IMR-90 (cell line): Measurements from ENCODE around the gene PPFIA1. TPM values are rescaled to one million over a fixed set of nuclear protein-coding genes. Genes with fewer than 3 reads are reported as not detected.

Source experiments
- ATAC-seq: fragments of 200-7000 bp; cut with Tn5 transposase; 2 replicates; pipeline ENCODE4 v1.9.1; 2020; ENCODE audit warnings: low read depth, mild to moderate bottlenecking, moderate library complexity
- BruUV-seq: library from RNA; stranded (reverse); fragments of 400-500 nt; replicated peaks from 2 replicates; lab custom pipeline; 2021; lab: Mats Ljungman, UMichigan
- CTCF ChIA-PET: fragments of 300-600 bp; formaldehyde crosslinking; extraction: SDS; loops from one replicate; lab custom pipeline; 2021; ENCODE audit warnings: antibody characterized with exemption; lab: Yijun Ruan, JAX
- POLR2A ChIA-PET: fragments of 300-600 bp; sonication (Branson Sonifier 250); formaldehyde crosslinking; loops from one replicate; lab custom pipeline; 2022; ENCODE audit warnings: antibody characterized with exemption; ENCODE audit not compliant: unreplicated experiment; lab: Charles Lee
- DNase-seq: peaks from one replicate; pipeline ENCODE4 v3.0.0; 2013
- H2AFZ ChIP-seq: replicated peaks from 2 replicates; pipeline ENCODE3; 2013; ENCODE audit warnings: low read length, mild to moderate bottlenecking; ENCODE audit not compliant: poor library complexity
- H2AK5ac ChIP-seq: 2 replicates; pipeline ENCODE4 v1.6.1; 2013; ENCODE audit warnings: low read depth, low read length, inconsistent platforms
- H2AK9ac ChIP-seq: replicated peaks from 2 replicates; pipeline ENCODE3; 2013; ENCODE audit warnings: mild to moderate bottlenecking, low read depth, low read length, moderate library complexity; ENCODE audit not compliant: poor library complexity
- H2BK120ac ChIP-seq: 2 replicates; pipeline ENCODE4 v1.6.1; 2013; ENCODE audit warnings: low read depth, low read length, inconsistent platforms
- H2BK15ac ChIP-seq: 3 replicates; pipeline ENCODE4 v1.6.1; 2013; ENCODE audit warnings: low read depth, low read length, inconsistent platforms
- H2BK20ac ChIP-seq: 2 replicates; pipeline ENCODE4 v1.6.1; 2013; ENCODE audit warnings: low read depth, mild to moderate bottlenecking, inconsistent platforms, low read length, moderate library complexity
- H2BK5ac ChIP-seq: 2 replicates; pipeline ENCODE4 v1.6.1; 2013; ENCODE audit warnings: mild to moderate bottlenecking, low read depth, low read length, inconsistent platforms; ENCODE audit not compliant: poor library complexity, severe bottlenecking
- H3K14ac ChIP-seq: replicated peaks from 2 replicates; pipeline ENCODE4 v1.6.1; 2013; ENCODE audit warnings: low read depth, low read length, inconsistent platforms
- H3K18ac ChIP-seq: 2 replicates; pipeline ENCODE4 v1.6.1; 2013; ENCODE audit warnings: low read depth, low read length, control low read depth
- H3K23ac ChIP-seq: 2 replicates; pipeline ENCODE4 v1.6.1; 2013; ENCODE audit warnings: low read depth, low read length, inconsistent platforms
- H3K27ac ChIP-seq: 2 replicates; pipeline ENCODE4 v1.5.1; 2013; ENCODE audit warnings: mild to moderate bottlenecking, control low read depth, low read length; ENCODE audit not compliant: insufficient read depth
- H3K27me3 ChIP-seq: 2 replicates; pipeline ENCODE4 v1.6.1; 2013; ENCODE audit warnings: low read length; ENCODE audit not compliant: control insufficient read depth, insufficient read depth
- H3K36me3 ChIP-seq: 2 replicates; pipeline ENCODE4 v1.6.1; 2013; ENCODE audit warnings: low read length, mixed read lengths; ENCODE audit not compliant: control insufficient read depth, insufficient read depth
- H3K4ac ChIP-seq: 2 replicates; pipeline ENCODE4 v1.6.1; 2013; ENCODE audit warnings: low read depth, low read length, inconsistent platforms
- H3K4me1 ChIP-seq: 2 replicates; pipeline ENCODE4 v1.6.1; 2013; ENCODE audit warnings: low read length, mixed read lengths; ENCODE audit not compliant: control insufficient read depth, insufficient read depth
- H3K4me2 ChIP-seq: 2 replicates; pipeline ENCODE4 v1.6.1; 2013; ENCODE audit warnings: low read depth, mild to moderate bottlenecking, control low read depth, low read length, moderate library complexity
- H3K4me3 ChIP-seq: 2 replicates; pipeline ENCODE4 v1.5.1; 2013; ENCODE audit warnings: low read depth, mild to moderate bottlenecking, control low read depth, low read length, moderate library complexity; ENCODE audit not compliant: insufficient read depth
- H3K56ac ChIP-seq: 2 replicates; pipeline ENCODE4 v1.6.1; 2013; ENCODE audit warnings: low read length, inconsistent platforms; ENCODE audit not compliant: insufficient read depth; ENCODE audit errors: extremely low read depth
- H3K79me1 ChIP-seq, 2 experiments: 2 replicates each; pipeline ENCODE4 v1.6.1; 2013; ENCODE audit warnings: low read length in 2 of 2, inconsistent platforms in 1 of 2, low read depth in 1 of 2
- H3K9ac ChIP-seq: 2 replicates; pipeline ENCODE4 v1.6.1; 2013; ENCODE audit warnings: low read depth, low read length, control low read depth
- H3K9me1 ChIP-seq: 2 replicates; pipeline ENCODE4 v1.6.1; 2013; ENCODE audit warnings: low read length, inconsistent platforms; ENCODE audit not compliant: insufficient read depth
- H3K9me3 ChIP-seq: 2 replicates; pipeline ENCODE4 v1.6.1; 2013; ENCODE audit warnings: low read length; ENCODE audit not compliant: control insufficient read depth, insufficient read depth
- H4K20me1 ChIP-seq: 2 replicates; pipeline ENCODE4 v1.6.1; 2013; ENCODE audit warnings: low read length, inconsistent platforms; ENCODE audit not compliant: insufficient read depth
- H4K5ac ChIP-seq: 2 replicates; pipeline ENCODE4 v1.6.1; 2013; ENCODE audit warnings: mild to moderate bottlenecking, low read depth, low read length, control low read depth
- H4K8ac ChIP-seq, 2 experiments: 2 replicates each; pipeline ENCODE4 v1.6.1; 2013; ENCODE audit warnings: low read depth in 2 of 2, low read length in 2 of 2, control low read depth in 1 of 2, inconsistent platforms in 1 of 2
- H4K91ac ChIP-seq: 2 replicates; pipeline ENCODE4 v1.6.1; 2013; ENCODE audit warnings: low read depth, low read length, inconsistent platforms; ENCODE audit not compliant: insufficient read depth
- BHLHE40 ChIP-seq: fragments of 150-350 bp; IDR thresholded peaks from 2 replicates; pipeline ENCODE4 v1.6.1; 2016; ENCODE audit warnings: mild to moderate bottlenecking, low read depth, low read length
- CHD1 ChIP-seq: IDR thresholded peaks from 2 replicates; pipeline ENCODE4 v1.6.1; 2012; ENCODE audit warnings: low read depth, low read length, improper control_type of control experiment
- CTCF ChIP-seq: conservative IDR thresholded peaks from 2 replicates; pipeline ENCODE4 v1.5.1; 2012; ENCODE audit warnings: mild to moderate bottlenecking, low read depth, low read length, improper control_type of control experiment
- MAFK ChIP-seq: IDR thresholded peaks from 2 replicates; pipeline ENCODE4 v1.6.1; 2012; ENCODE audit warnings: low read depth, low read length, improper control_type of control experiment
- MAZ ChIP-seq: IDR thresholded peaks from 2 replicates; pipeline ENCODE4 v1.6.1; 2012; ENCODE audit warnings: low read depth, mild to moderate bottlenecking, low read length, improper control_type of control experiment, moderate library complexity, borderline replicate concordance
- MXI1 ChIP-seq: IDR thresholded peaks from 2 replicates; pipeline ENCODE4 v1.6.1; 2012; ENCODE audit warnings: low read depth, mild to moderate bottlenecking, low read length, moderate library complexity, borderline replicate concordance
- POLR2A ChIP-seq: IDR thresholded peaks from 2 replicates; pipeline ENCODE4 v1.6.1; 2012; ENCODE audit warnings: mild to moderate bottlenecking, low read depth, low read length
- RAD21 ChIP-seq: IDR thresholded peaks from 2 replicates; pipeline ENCODE4 v1.6.1; 2012; ENCODE audit warnings: low read length, improper control_type of control experiment
- RCOR1 ChIP-seq: IDR thresholded peaks from 2 replicates; pipeline ENCODE4 v1.6.1; 2012; ENCODE audit warnings: mild to moderate bottlenecking, low read length, improper control_type of control experiment; ENCODE audit not compliant: insufficient replicate concordance
- SMC3 ChIP-seq: fragments of 150-350 bp; IDR thresholded peaks from 2 replicates; pipeline ENCODE4 v1.6.1; 2016; ENCODE audit warnings: low read depth, mild to moderate bottlenecking, antibody characterized with exemption, low read length, moderate library complexity
- USF2 ChIP-seq: fragments of 150-350 bp; IDR thresholded peaks from 2 replicates; pipeline ENCODE4 v1.6.1; 2017; ENCODE audit warnings: mild to moderate bottlenecking, antibody characterized with exemption, low read length, low read depth
- WGBS, 2 experiments: methylation state at CpG; one replicate each; pipeline versions ENCODE4 v1.1.5 to v1.1.7; 2013; ENCODE audit warnings: missing lambda C conversion rate in 2 of 2; ENCODE audit not compliant: insufficient read length in 1 of 2; ENCODE audit errors: extremely low coverage in 2 of 2; 5-methylcytosine and 5-hydroxymethylcytosine counted together
- dilution Hi-C: fragments of 300-500 bp; cut with HindIII; formaldehyde crosslinking; loops from one replicate; pipeline ENCODE4 v1.14.3; 2018; ENCODE audit warnings: low sequenced_read_pairs; ENCODE audit not compliant: unreplicated experiment
- in situ Hi-C: fragments of 300-500 bp; cut with MboI; formaldehyde crosslinking; loops from 3 replicates; pipeline ENCODE4 v1.14.3; 2019; ENCODE audit warnings: low sequenced_read_pairs, inconsistent platforms, mixed read lengths
- intact Hi-C: fragments of 100-400 bp; cut with micrococcal nuclease; formaldehyde crosslinking; loops from 2 replicates; pipeline ENCODE4 v1.10.0; 2022
- polyA plus RNA-seq, 3 experiments: library from polyadenylated mRNA; depleted of rRNA; stranded (reverse); fragments of >200 nt; gene quantifications; 2 replicates each; pipeline ENCODE4 v1.2.3, GENCODE V29; 2012; ENCODE audit warnings: low replicate concordance in 1 of 3
- total RNA-seq: library from RNA; depleted of rRNA; stranded (reverse); fragments of >200 nt; gene quantifications from 2 replicates; pipeline ENCODE4 v1.2.3, GENCODE V29; 2012

Gene PPFIA1
- total and polyA plus RNA-seq, 2 of the 4 experiments (the other 2 are of a cell fraction) = 25.6 to 37.2 TPM

- Histone ChIP-seq H3K14ac (no peak overlapping the region), H3K56ac (no peak overlapping the region), H3K4me1 (no peaks in the 10 kb centered on the region), H2AFZ (no peak overlapping the region), H3K9me3 (no peaks in the 10 kb centered on the region), H4K91ac (no peak overlapping the region), H2BK5ac (no peak overlapping the region), H3K79me1 (no peaks in the 10 kb centered on the region; a peak in 1 of 4 replicates), H2AK5ac (no peak overlapping the region), H4K8ac (no peak overlapping the region), H2BK120ac (no peak overlapping the region), H3K23ac (no peak overlapping the region), H4K5ac (no peak overlapping the region), H3K4ac (no peak overlapping the region), H2BK20ac (no peak overlapping the region), H2BK15ac (no peak overlapping the region), H3K4me3 (no peak overlapping the region), H3K36me3 (peaks cover 45% of the 10 kb centered on the region), H3K18ac (no peak overlapping the region), H2AK9ac (no peak overlapping the region), H3K4me2 (no peak overlapping the region), H4K20me1 (no peaks in the 10 kb centered on the region), H3K27me3 (no peaks in the 10 kb centered on the region), H3K9me1 (no peaks in the 10 kb centered on the region), H3K9ac (no peak overlapping the region), H3K27ac (no peak overlapping the region)
- BruUV-seq = no TSS peak
- no peak for TF ChIP-seq MAFK
- TF ChIP-seq MAZ = no peak
- no peak for TF ChIP-seq BHLHE40
- no peak for TF ChIP-seq SMC3
- TF ChIP-seq CTCF = no peak
- TF ChIP-seq POLR2A = no peak
- TF ChIP-seq RAD21 = no peak
- TF ChIP-seq RCOR1 = no peak
- no peak for TF ChIP-seq CHD1
- TF ChIP-seq MXI1 = no peak
- TF ChIP-seq USF2 = no peak
- ATAC-seq (no peak), DNase-seq (no peak)
- in situ Hi-C loops = no loop called here
- ChIA-PET CTCF (no interaction called here), POLR2A (no interaction called here)
- intact Hi-C loops = no loop called here
- dilution Hi-C loops = no loop called here
- no CpG with 5 or more reads among the region's 1 CpG for WGBS, 2 experiments
These were observed 81.6 kb downstream of the PPFIA1 start for GRCh38 chr11:70352100-70352499.
